Hypothalamus (tissue), 51 donors: Measurements from ENCODE around the gene BROX.
"Not testable (repeated sequence)": the region's sequence is repeated elsewhere in the genome, so short reads cannot be mapped to it uniquely, and the experiment has no call there.

Experiments used
- DNase-seq, 51 donors: peaks; one replicate each; lab custom pipeline; 2025; lab: John Stamatoyannopoulos, UW

BROX gene

DNA sequence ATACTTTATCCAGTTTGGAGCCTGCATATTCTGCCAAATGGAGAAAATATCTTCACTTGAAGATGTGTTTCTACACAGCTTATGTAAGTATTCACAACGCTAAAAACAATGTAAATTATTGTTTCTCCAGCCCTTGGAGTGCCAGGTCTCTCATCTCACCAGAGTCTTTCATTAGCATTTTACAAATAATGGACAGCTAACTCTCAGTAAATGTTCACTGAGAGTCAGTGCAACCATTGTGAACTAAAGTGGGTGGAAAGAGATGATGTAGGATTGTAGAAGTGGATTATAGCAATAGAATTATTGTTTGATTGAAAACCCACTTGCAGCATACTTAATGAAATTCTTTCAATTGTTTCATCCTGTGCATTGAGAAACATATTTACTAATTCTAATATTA lies 16.4 kb downstream of the BROX start:
- peak in 2 of 51 donors; percentile 16 to 25 for DNase-seq

DNA sequence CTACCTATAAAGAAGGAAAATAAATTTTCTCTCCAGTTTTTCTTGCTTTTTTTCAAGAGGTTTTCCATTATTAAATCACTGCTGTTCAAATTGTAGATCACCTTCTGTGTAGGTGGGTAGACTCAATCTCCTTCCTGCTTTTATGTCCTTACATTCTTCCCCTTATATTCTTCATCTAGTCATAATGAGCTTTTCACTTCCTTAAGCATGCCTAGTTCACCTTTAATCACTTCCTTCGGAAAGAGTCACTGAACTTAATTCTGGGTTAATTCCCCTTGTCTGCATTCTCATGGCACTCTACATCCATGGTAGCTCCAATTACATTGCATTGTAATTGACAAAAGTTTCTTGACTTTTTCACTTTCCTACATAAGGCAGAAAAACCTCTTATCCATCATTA lies 18.5 kb downstream of the BROX start:
- DNase-seq = no peak

DNA sequence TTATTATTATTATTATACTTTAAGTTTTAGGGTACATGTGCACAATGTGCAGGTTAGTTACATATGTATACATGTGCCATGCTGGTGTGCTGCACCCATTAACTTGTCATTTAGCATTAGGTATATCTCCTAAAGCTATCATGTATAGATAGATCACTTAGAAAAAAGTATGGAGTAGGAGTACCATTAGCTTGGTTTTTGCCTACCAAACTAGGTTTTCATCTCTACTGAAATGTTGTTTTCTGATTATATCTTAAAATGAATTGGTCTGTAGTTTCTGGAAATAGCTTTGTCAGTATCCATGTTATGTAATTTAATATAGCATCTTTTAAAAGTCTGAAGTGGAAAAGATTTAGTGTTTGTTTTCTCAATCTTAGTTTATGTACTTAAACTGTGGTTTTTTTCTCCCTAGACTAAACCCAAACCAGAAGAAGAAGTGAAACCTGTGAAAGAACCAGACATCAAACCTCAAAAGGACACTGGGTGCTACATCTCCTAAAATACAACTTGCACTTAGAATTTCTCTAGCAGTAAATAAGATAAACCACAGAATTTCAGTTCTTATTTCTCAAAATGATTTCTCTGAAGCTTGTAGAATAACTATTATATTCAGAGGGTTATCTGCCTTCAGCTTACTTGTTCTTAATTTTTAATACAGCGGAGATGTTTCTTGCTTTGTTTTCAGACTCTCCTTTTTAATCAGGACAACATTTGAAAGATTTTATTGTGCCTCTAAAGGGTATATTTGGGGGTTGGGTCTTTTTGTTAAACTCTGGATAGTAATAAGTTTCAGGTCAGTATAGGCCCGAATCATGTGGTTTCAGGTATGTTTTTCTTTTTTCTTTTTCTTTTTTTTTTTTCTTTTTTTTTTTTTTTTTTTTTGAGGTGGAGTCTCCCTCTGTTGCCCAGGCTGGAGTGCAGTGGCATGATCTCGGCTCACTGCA lies 20.1 kb downstream of the BROX start:
- no peak for DNase-seq

DNA sequence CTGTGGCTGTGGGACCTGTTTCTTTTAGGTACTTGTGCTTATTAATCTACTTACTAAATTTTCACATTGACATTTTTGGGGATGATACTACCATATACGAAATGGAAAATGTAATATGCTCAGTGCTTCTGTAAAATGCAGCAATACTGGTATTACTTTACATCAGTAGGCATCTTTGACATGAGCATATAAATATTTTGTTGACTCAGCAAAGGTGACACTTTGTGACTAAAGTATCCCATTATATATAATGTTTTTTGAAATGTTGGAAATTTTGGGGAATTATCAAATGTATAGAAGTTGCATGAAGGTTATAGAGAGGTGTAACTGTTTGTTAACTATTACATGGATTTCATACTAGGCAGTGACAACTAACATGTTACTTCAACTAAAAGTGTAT lies 22.4 kb downstream of the BROX start:
- no peak for DNase-seq

DNA sequence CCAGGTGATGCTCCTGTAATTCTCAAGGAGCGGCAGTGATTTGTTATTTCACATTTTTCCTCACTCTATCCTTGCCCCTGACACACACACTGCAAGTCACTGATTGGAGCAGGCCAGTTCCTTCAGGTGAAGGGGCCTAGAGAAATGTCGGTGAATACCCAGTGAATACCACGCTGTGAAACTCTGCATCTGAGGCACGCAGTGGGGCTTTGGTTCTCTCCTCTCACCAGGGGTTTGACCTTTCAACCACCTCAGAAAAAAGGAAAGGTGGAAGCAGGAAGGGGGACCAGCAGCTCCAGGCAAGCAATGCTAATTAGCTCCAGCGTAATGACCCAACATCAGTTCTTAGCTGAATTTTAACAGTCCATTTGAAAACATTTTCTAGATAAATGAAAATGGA lies 24.1 kb downstream of the BROX start:
- no peak for DNase-seq

DNA sequence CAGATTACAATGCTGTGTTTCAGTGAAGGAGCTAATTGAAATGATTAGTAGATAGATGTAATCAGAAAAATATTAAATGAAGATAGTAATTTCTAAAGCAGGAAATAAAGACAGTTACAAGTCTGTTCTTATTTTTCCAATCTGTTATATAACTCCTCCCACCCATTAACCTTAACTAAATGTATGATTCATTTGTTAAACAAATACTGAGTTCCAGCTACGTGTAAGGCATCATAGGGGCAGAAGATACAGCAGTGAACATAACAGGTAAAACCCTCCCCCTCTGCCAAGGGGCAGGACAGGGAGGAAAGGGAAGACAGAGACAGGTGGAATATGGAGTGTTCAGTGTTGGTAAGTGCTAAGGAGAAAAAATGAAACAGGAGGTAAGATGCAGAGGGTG lies 24.6 kb downstream of the BROX start, which contains the start of gene FAM177B:
FAM177B (plus strand) TSS at position 231 of the 400 bp plus-strand sequence. CDS start 9,344 bp downstream, outside the sequence.
- DNase-seq = no peak

DNA sequence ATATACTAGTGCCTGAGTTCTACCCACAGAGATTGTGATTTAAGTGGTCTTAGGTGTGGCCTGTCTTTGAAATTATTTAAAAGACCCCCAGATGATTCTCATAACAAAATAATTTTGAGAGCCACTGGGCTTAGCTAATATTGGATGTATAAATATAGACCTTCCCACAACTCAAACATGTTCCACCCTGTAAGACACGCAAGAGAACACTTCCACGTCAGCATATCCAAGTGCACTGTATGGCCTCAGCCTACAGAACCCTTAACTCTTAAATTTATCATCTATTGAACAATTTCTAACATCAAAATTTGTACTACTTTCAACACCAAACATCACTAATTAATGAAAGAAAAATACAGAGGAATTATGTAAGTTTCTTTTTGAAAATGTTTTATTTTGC lies 27.1 kb downstream of the BROX start:
- DNase-seq = no peak

DNA sequence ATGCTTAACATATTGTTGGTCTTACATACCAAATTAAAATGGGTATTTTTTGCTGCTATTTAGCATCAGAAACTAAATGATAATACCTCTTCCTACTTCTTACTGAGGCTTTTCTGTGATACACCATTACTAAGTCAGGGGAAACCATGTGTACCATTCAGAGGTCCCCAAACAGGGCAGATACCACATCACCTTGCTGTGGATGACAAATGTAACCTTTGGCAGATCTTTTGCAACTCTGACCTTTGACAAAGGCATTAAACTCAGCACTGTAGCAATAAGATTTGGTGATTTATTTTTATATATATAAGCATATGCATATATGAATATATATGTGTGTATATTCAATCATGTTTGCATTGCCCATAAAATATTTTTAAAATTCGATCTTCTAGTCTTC lies 27.6 kb downstream of the BROX start:
- DNase-seq = no peak

DNA sequence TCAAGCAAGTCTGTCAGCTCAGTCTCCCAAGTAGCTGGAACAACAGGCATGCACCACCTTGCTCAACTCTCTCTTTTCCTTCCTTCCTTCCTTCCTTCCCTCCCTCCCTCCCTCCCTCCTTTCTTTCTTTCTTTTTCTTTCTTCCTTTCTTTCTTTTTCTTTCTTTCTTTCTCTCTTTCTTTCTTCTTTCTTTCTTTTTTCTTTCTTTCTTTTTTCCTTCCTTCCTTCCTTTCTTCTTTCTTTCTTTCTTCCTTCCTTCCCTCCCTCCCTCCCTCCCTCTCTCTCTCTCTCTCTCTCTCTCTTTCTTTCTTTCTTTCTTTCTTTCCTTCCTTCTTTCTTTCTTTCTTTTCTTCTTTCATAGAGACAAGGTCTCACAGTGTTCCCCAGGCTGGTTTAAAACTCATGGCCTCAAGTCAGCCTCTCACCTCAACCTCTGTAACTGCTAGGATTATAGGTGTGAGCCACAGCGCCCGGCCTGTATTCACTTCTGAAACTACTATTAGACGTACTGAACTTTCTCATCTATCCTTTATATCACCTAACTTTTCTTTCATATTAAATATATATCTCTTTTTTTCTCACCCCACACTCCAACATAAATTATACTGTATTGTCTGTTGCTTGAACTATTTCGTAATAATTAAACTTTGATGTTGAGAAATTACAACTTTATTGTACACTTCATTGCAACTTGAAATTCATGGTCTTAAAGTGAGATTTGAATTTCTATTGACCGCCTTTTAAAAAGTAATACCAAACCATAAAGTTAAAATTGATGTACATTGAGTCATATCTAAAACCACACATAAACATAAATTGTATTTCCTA lies 29.5 kb downstream of the BROX start:
- not testable (repeated sequence) for DNase-seq

DNA sequence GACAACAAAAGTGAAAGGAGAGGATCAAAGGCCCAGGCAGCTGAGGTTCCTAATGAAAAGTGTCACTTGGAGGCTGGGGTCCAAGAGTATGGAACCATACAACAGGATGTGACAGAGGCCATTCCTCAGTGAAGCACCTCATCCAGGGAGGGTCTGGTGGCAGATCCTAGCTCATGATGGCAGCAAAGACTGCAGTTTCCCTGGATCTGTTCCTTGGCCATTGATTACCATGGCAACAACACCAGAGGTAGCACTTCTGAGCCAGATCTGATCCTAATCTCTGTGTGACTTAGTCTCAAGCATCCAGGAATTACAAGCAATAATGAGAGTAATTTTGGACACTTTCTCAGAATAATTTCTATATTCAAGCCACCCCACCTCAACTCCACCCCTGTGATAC lies 37.6 kb downstream of the BROX start:
- peak in 1 of 51 donors; percentile 10 for DNase-seq

DNA sequence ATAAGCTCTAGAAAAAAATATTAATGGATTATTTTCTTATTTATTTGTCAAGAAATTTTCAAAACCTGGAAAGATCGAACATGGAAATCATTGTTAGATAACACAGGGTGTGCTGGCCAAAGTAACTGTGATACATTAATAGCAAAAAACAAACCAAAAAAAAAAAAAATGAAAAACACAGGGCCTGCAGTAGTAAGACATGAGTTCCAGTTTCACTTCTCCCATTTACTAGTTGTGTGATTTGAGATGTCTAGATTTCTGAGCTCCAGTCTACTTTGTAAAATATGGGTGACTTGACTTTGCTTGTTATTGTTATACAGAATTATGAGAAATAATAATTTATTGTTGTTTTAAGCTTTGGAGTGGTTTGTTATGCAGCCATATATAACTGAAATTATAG lies 38.3 kb downstream of the BROX start:
- DNase-seq = no peak

DNA sequence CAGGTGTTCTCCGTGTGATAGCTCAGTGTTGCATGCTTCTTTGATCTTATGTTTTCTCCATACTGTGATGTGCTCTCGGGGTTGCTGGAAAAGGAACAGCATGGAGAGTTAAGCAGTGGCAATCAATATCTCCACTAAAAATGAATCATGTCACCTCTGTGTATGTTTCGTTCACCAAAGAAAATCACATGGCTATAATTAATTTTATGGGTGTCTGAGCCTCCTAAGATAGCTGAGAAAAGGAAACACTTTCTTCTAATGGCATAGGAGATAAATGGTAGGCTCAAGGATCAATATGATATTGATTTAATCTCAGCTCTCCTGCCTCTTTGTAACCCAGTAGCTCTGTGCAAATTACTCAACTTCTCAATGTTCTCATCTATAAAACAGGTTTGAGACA lies 38.9 kb downstream of the BROX start:
- no peak for DNase-seq

DNA sequence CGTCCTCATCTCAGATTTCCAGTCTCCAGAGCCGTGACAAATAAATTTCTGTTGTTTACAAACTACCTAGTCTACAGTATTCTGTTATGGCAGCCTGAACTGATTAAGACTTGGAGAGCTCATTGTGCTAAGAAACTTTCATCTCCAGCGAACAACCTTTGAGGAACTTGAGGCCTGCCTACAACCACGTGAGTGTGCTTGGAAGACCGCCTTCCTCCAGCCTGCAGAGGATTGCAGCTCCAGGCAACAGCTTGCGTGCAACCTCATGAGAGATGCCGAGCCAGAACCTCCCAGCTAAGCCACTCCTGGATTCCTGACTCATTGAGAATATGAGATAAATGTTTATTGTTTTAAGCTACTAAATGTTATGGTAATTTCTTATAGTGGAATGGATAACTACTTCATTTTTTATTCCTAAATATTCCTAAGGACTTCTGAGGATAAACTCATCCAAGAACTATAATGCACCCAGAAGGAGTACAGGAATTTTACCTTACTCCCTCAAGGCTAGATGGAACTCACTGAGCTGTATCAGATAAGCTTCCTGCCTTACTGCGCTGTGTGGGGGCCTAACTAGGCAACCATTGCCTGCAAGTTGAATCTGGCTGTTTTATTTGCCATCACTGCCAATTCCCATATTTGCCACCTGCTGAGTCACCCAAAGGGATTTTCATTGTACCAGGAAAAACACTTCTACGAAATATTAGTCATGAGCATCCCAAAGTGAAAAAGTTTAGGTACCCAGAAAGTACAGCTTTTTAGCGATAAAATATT lies 42.2 kb downstream of the BROX start:
- DNase-seq = peak in 12 of 51 donors; percentile 5 to 30 (median 24)

DNA sequence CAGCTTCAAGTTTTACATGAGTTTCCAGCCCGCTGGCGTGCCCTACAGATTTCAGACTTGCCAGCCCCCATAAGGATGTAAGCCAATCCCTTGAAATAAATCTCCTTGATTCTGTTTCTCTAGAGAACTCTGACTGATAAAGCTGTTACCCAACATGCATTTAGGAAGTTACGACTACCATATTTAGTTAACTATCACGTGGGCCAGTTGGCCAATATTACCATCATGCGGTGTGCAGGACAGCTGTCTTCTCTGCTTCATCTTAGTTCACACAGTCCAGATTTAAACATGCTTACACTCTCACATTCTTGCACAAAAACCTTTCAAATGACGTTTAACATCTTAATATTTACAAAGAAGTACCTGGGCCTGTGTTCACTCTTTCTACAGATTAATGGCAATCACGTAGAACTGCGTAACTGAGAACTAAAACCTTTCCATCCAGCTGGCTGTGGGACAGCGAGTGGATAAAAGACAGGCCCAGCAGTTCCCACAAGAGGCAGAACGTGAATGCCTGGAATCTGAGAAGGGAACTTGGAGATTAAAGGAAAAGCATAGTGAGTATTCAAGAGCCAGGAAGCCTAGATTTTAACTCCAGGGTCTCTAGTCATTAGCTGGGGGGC lies 45.4 kb downstream of the BROX start:
- peak in 1 of 51 donors; percentile 11 for DNase-seq

DNA sequence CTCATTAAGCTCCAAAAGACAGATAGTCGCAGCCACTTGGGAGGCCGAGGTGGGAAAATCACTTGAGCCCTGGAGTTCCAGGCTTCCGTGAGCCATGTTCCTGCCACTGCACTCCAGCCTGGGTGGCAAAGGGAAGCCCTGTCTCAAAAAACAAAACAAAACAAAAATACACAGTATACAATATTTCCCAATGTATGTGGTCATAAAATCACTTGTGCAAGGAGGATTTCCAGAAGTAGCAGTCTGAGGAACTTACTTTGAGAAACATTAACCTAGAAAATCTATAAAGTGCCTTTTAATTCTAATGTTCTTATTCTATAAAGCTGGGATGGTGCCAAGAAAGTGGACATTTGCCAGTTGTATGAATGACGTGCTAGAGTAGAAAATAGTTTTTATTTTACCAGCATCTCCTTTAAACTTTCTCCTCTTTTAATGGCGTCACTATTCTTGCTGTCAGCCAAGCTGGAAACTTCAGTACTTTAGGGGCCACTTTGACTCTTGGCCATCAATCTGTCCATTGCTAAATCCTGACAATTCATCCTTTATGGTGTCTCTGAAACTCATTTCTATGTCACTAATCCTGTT lies 47.2 kb downstream of the BROX start:
- DNase-seq = no peak

DNA sequence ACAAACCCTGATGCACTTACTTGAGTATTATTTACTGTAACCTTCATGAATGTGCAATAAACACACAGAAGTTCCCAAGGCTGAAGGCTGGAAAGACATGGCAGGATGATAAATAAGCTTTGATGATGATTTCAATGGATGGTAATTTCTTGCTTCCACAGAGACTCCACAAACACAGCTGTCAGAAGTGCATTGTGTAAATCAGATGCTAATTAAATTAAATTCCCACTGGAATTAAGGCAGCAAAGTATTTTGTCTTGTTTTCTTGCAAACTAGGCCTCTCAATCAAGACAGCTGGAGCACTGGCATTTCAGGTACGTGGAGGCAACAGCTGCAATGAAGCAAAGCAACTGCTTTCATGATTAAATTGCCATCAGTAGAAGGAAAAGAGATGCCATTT lies 48.7 kb downstream of the BROX start:
- DNase-seq = no peak

DNA sequence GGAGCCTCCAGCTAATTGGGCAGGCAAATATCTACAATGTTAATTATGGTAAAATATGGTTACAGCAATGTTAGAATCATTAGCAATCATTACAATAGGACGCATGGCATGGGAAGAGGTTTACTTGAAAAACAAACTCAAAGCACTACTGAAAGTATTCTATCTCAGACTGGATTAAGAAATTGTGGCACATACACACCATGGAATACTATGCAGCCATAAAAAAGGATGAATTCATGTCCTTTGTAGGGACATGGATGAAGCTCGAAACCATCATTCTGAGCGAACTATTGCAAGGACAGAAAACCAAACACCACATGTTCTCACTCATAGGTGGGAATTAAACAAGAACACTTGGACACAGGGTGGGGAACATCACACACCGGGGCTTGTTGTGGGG lies 49.8 kb downstream of the BROX start:
- not testable (repeated sequence) for DNase-seq

DNA sequence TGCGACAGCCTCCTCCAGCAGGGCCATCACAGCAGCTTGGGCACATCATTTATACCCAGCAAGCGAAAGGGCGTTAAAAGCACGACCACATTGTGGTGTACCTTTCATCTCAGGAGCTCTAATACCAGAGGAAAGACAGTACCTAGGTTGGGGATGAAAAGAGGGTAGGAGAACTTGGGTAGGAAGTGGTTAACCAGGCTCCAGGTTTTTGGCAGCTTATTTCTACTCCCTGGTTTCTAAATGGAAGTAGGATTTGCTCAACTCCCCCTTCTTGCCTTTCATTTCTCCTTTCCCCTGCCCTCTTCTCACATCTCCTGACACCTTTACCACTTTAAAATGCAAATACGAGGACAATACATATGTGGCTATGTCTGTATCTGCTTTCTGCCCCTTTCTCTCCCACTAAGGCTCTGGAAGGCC lies 54.8 kb downstream of the BROX start:
- no peak for DNase-seq

DNA sequence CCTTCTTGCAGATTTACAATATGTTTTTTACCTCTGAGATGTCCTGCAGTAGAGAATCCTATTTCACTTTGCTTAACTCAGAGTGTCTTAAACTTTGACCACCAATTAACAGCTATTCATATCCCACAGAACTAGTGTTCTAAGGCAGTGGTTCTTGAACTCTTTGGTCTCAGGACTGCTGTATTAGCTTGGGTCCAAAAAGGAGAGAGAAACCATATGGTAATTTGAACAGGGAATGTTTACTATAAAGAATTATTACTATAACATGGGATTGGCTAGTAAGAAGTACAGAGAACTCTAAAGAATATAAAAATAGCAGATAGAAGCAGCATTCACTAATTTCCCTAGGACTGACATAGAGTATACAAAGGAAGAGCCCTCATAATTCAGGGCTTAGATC lies 56.2 kb downstream of the BROX start:
- DNase-seq = no peak

DNA sequence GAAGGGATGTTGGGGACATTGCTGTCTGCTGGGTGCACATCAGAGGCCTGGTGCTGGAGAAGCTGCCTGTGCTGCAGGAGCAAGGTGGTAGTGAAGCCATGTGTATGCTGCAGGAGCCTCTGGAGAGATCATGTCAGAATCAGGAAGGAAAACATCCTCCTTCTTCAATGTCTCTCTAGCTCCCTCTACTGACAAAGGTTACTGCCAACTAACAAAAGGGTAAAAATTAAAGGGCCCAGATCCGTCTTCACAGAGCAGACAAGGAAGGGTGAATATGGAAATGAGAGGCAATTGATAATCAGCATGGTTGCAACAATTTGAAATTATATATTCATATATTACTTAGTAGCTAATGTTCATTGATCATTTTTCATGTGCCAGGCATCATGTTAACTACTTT lies 56.8 kb downstream of the BROX start:
- DNase-seq = no peak
